Measurements from ENCODE around the gene FGGY.

Gene FGGY

DNA sequence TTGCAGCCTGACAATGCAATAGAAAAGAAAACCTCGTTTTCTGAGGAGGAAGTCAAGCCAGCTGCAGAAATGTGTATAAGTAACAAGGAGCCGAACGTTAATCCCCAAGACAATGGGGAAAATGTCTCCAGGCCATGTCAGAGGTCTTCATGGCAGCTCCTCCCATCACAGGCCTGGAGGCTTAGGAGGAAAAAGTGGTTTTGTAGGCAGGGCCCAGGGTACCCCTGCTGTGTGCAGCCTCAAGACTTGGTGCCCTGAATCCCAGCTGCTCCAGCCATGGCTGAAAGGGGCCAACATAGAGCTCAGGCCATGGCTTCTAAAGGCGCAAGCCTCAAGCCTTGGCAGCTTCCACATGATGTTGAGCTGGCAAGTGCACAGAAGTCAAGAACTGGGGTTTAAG lies 439.9 kb downstream of the FGGY start:
- TF ChIP-seq EZH2phosphoT487 (conservative IDR thresholded peaks at IDR 0.05; ENCODE audit: low read length), result no peak
- TF ChIP-seq, protein P1, sequence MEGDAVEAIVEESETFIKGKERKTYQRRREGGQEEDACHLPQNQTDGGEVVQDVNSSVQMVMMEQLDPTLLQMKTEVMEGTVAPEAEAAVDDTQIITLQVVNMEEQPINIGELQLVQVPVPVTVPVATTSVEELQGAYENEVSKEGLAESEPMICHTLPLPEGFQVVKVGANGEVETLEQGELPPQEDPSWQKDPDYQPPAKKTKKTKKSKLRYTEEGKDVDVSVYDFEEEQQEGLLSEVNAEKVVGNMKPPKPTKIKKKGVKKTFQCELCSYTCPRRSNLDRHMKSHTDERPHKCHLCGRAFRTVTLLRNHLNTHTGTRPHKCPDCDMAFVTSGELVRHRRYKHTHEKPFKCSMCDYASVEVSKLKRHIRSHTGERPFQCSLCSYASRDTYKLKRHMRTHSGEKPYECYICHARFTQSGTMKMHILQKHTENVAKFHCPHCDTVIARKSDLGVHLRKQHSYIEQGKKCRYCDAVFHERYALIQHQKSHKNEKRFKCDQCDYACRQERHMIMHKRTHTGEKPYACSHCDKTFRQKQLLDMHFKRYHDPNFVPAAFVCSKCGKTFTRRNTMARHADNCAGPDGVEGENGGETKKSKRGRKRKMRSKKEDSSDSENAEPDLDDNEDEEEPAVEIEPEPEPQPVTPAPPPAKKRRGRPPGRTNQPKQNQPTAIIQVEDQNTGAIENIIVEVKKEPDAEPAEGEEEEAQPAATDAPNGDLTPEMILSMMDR (IDR thresholded peaks at IDR 0.05; ENCODE audit: insufficient read depth, low read length, poor library complexity, severe bottlenecking), result no peak
- Histone ChIP-seq H3K9me3 (ENCODE audit: insufficient read depth, low read length) (peaks cover 6% of the 10 kb centered on the region; the same call in 1 of the 2 replicates), H3K4me2 (ENCODE audit: low read depth, low read length, poor library complexity, severe bottlenecking) (no peak overlapping the region), H2AFZ (ENCODE audit: low read depth, low read length, severe bottlenecking) (no peak overlapping the region), H3K36me3 (ENCODE audit: low read length) (no peaks in the 10 kb centered on the region), H3K79me2 (ENCODE audit: insufficient read depth, low read length) (no peaks in the 10 kb centered on the region), H3K9me2 (replicated peaks; ENCODE audit: insufficient read depth, low read length) (no peaks in the 10 kb centered on the region; the same call in 1 of the 2 replicates), H3K27me3 (ENCODE audit: low read length) (no peaks in the 10 kb centered on the region), H3F3A (ENCODE audit: insufficient read depth) (no peaks in the 10 kb centered on the region), H3K4me3 (ENCODE audit: insufficient read depth, low read length, poor library complexity, severe bottlenecking) (no peak overlapping the region), H3K9ac (ENCODE audit: low read length) (no peak overlapping the region), H3K27ac (ENCODE audit: low read depth, low read length) (no peak overlapping the region), H4K20me1 (ENCODE audit: low read depth, low read length) (no peaks in the 10 kb centered on the region)

DNA sequence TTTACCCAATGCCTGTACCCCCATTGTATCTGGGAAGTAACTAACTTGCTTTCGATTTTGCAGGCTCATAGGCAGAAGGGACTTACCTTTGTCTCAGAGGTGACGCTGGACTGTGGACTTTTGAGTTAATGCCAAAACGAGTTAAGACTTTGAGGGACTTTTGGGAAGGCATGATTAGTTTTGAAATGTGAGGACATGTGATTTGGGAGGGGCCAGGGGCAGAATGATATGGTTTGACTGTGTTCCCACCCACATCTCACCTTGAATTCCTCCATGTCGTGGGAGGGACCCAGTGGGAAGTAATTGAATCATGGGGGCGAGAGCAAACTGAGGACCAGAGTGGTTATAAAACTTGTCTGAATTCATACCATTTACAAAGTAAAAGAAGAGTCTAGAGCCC lies 440.7 kb downstream of the FGGY start:
- H3K27ac ChIP-seq (ENCODE audit: low read depth, low read length), result no peak overlapping the region
- TF ChIP-seq, protein P1 (IDR thresholded peaks at IDR 0.05; ENCODE audit: insufficient read depth, low read length, poor library complexity, severe bottlenecking), result no peak
- TF ChIP-seq EZH2phosphoT487 (conservative IDR thresholded peaks at IDR 0.05; ENCODE audit: low read length), result no peak
- H4K20me1 ChIP-seq (ENCODE audit: low read depth, low read length), result no peaks in the 10 kb centered on the region
- no peaks in the 10 kb centered on the region for H3K79me2 ChIP-seq (ENCODE audit: insufficient read depth, low read length)
- no peak overlapping the region for H3K4me3 ChIP-seq (ENCODE audit: insufficient read depth, low read length, poor library complexity, severe bottlenecking)
- H3K36me3 ChIP-seq (ENCODE audit: low read length), result no peaks in the 10 kb centered on the region
- H3K9me3 ChIP-seq (ENCODE audit: insufficient read depth, low read length), result peaks cover 6% of the 10 kb centered on the region; the same call in 1 of the 2 replicates
- H3K9ac ChIP-seq (ENCODE audit: low read length), result no peak overlapping the region
- no peaks in the 10 kb centered on the region for H3F3A ChIP-seq (ENCODE audit: insufficient read depth)
- no peak overlapping the region for H2AFZ ChIP-seq (ENCODE audit: low read depth, low read length, severe bottlenecking)
- no peaks in the 10 kb centered on the region for H3K27me3 ChIP-seq (ENCODE audit: low read length)
- H3K9me2 ChIP-seq (replicated peaks; ENCODE audit: insufficient read depth, low read length), result no peaks in the 10 kb centered on the region; the same call in 1 of the 2 replicates
- no peak overlapping the region for H3K4me2 ChIP-seq (ENCODE audit: low read depth, low read length, poor library complexity, severe bottlenecking)

DNA sequence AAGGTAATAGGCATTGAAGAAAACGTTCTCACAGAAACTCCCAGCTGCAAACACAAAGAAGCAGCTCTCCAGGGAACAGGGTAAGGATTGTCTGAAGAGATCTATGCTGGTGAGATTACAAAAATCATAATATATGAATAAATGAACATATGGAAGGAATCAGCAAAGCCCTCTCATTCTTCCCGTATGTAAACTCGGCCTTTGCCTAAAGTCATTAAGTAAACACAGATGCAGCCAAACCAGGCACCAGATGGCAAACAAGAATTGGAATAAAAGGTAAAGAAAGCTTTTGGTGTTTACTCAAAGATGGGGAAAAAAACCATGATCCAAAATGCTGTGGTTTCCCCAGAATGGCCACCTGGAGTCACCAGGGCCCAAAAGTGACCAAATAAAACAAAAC lies 441.3 kb downstream of the FGGY start:
- no peak overlapping the region for H3K9ac ChIP-seq (ENCODE audit: low read length)
- no peaks in the 10 kb centered on the region for H3K36me3 ChIP-seq (ENCODE audit: low read length)
- no peaks in the 10 kb centered on the region for H3K79me2 ChIP-seq (ENCODE audit: insufficient read depth, low read length)
- TF ChIP-seq, protein P1 (IDR thresholded peaks at IDR 0.05; ENCODE audit: insufficient read depth, low read length, poor library complexity, severe bottlenecking), result no peak
- no peak for TF ChIP-seq EZH2phosphoT487 (conservative IDR thresholded peaks at IDR 0.05; ENCODE audit: low read length)
- H3K4me2 ChIP-seq (ENCODE audit: low read depth, low read length, poor library complexity, severe bottlenecking), result no peak overlapping the region
- H3K27ac ChIP-seq (ENCODE audit: low read depth, low read length), result no peak overlapping the region
- no peaks in the 10 kb centered on the region for H3F3A ChIP-seq (ENCODE audit: insufficient read depth)
- no peaks in the 10 kb centered on the region for H3K27me3 ChIP-seq (ENCODE audit: low read length)
- H3K9me2 ChIP-seq (replicated peaks; ENCODE audit: insufficient read depth, low read length), result no peaks in the 10 kb centered on the region; the same call in 1 of the 2 replicates
- no peak overlapping the region for H3K4me3 ChIP-seq (ENCODE audit: insufficient read depth, low read length, poor library complexity, severe bottlenecking)
- no peak overlapping the region for H2AFZ ChIP-seq (ENCODE audit: low read depth, low read length, severe bottlenecking)
- no peaks in the 10 kb centered on the region for H4K20me1 ChIP-seq (ENCODE audit: low read depth, low read length)
- peaks cover 6% of the 10 kb centered on the region; the same call in 1 of the 2 replicates for H3K9me3 ChIP-seq (ENCODE audit: insufficient read depth, low read length)
